Measurements from ENCODE around the gene RRP1B. TPM values are rescaled to one million over a fixed set of nuclear protein-coding genes. Genes with fewer than 3 reads are reported as not detected.

Gene RRP1B
- total and polyA plus RNA-seq, 2 experiments from 2014 or later: 54.8 to 95.7 TPM

DNA sequence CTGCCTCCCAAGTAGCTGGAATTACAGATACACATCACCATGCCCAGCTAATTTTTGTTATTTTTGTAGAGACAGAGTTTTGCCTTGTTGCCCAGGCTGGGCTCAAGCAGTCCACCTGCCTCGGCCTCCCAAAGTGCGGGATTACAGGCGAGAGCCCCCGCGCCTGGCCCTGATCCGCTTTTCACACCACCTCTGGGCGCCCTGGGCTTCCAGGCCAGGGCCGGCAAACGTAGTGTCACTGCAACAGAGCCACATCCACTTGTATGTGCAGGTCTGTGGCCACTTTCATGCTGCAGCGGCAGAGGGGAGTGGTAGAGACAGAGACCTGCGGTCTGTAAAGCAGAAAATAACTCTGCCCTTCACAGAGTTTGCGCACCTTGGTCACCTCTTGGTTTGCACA lies 29.5 kb downstream of the RRP1B start:
- H3K27me3 ChIP-seq (ENCODE audit: insufficient read depth): no peaks in the 10 kb centered on the region
- H4K20me1 ChIP-seq (replicated peaks; ENCODE audit: insufficient read depth): peaks cover 11% of the 10 kb centered on the region; the same call in 1 of the 2 replicates
- no peak for TF ChIP-seq ZNF114 (CRISPR knock-in tag; IDR thresholded peaks at IDR 0.05)
- TF ChIP-seq ZNF462 (CRISPR knock-in tag; IDR thresholded peaks at IDR 0.05): no peak
- no peak for TF ChIP-seq EZH2phosphoT487 (IDR thresholded peaks at IDR 0.05; ENCODE audit: unreplicated experiment)
- no peak for TF ChIP-seq POLR2AphosphoS5 (IDR thresholded peaks at IDR 0.05; ENCODE audit: low read depth)
- TF ChIP-seq STAT1 (IDR thresholded peaks at IDR 0.05; ENCODE audit: unreplicated experiment): no peak
- TF ChIP-seq EZH2 (IDR thresholded peaks at IDR 0.05; ENCODE audit: low read depth, unreplicated experiment): no peak
- no peak for TF ChIP-seq REST (IDR thresholded peaks at IDR 0.05; ENCODE audit: unreplicated experiment)
- TF ChIP-seq CTCF (conservative IDR thresholded peaks at IDR 0.05; ENCODE audit: low read depth in 2 of 2): no peak
- no peak for TF ChIP-seq ETS1 (IDR thresholded peaks at IDR 0.05)
- TF ChIP-seq NANOG (IDR thresholded peaks at IDR 0.05; ENCODE audit: borderline replicate concordance): no peak
- TF ChIP-seq ZNF331 (CRISPR knock-in tag; IDR thresholded peaks at IDR 0.05; ENCODE audit: low read depth): no peak
- TF ChIP-seq JUNB (IDR thresholded peaks at IDR 0.05; ENCODE audit: unreplicated experiment): no peak
- TF ChIP-seq CREB1 (CRISPR knock-in tag; IDR thresholded peaks at IDR 0.05; ENCODE audit: low read depth): no peak
- DNase-seq (ENCODE audit: low spot score) (no peak), ATAC-seq (no peak)
- no peaks in the 10 kb centered on the region for H3K4me1 Mint-ChIP-seq
- H3K36me3 ChIP-seq (ENCODE audit: insufficient read depth): peaks cover 25% of the 10 kb centered on the region
- no peaks in the 10 kb centered on the region for H3K9me2 ChIP-seq (ENCODE audit: insufficient read depth)
- no peak overlapping the region for H3K4me3 Mint-ChIP-seq
- H3K27me3 Mint-ChIP-seq (ENCODE audit: insufficient read depth, low read depth, poor library complexity): peaks cover 4% of the 10 kb centered on the region
- H3K4me3 ChIP-seq: no peak overlapping the region
- peaks cover 96% of the 10 kb centered on the region for H3K36me3 Mint-ChIP-seq (ENCODE audit: low read depth)
- H3K4me1 ChIP-seq (ENCODE audit: insufficient read depth): no peaks in the 10 kb centered on the region
- H3K4me2 ChIP-seq: no peak overlapping the region
- H3K27ac ChIP-seq (ENCODE audit: low read depth): no peak overlapping the region
- H3K27ac Mint-ChIP-seq: no peak overlapping the region
- H3F3A ChIP-seq (replicated peaks; ENCODE audit: low read depth): no peaks in the 10 kb centered on the region
- no peaks in the 10 kb centered on the region for H3K9me3 Mint-ChIP-seq
- no peak overlapping the region for H2AFZ ChIP-seq
- H3K79me2 ChIP-seq (replicated peaks; ENCODE audit: insufficient read depth): no peaks in the 10 kb centered on the region

Data from GM23338 (cell line).